Measurements from ENCODE around the gene LYRM2. TPM values are rescaled to one million over a fixed set of nuclear protein-coding genes. Genes with fewer than 3 reads are reported as not detected.
A peak's percentile ranks its signal among the peaks of the same experiment; 100 is the strongest.
"Not testable (repeated sequence)": the region's sequence is repeated elsewhere in the genome, so short reads cannot be mapped to it uniquely, and the experiment has no call there.

Gene LYRM2
- total RNA-seq, 3 donors from 2014 or later: 29.1 to 32.8 (median 29.7) TPM

DNA sequence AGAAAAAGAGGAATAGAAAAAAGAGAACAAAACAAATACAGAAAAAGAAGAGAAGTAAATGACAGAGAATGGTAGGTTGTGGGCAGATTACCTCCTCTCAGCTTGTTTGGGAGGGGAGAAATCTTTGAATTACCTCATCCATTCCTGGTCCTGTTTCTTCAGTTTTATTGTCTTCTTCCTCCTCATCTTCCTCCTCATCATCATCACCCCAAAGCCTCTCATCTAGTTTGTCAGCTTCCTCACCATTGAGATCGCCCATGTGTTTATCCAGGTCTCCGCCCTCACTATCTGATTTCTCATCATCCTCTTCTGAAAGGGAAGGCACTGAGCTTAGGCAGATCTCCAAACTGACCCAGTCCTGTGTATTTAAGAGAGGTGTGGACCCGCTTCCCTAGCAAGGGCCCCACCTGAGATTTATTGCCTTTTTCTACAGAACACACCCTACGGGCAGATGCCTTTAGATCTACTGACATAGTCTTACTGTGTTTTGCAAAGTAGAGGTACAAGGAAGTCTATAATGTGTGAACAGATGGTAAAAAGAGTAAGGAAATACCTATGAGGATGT lies 24.2 kb upstream of the LYRM2 start:
- no peaks in the 10 kb centered on the region for H3K9me3 Mint-ChIP-seq
- no peak for DNase-seq
- H3K4me3 Mint-ChIP-seq: no peak overlapping the region
- no peaks in the 10 kb centered on the region for H3K27me3 Mint-ChIP-seq (ENCODE audit: low read depth)
- H3K36me3 Mint-ChIP-seq (ENCODE audit: insufficient read depth): peaks cover 52% of the 10 kb centered on the region
- no peak for ATAC-seq
- H3K4me1 Mint-ChIP-seq (ENCODE audit: low read depth): no peaks in the 10 kb centered on the region

DNA sequence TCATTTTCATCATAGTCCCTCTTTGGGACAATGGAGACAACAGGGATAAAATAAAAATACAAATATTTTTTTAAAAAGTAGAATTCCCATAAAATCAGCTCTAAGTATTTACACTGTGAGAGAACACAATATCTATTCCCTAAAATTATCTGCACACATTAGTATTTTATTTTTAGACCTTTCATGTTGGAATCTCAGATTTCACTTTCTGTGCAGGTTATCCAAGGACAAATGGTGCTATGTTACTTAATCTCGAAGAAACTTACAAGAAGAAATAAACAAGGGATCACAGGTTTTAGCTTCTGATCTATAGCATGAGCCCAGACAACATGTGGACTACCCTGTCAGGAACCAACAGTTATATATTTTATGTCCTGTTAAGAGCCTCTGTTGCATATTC lies 23.0 kb upstream of the LYRM2 start:
- Mint-ChIP-seq H3K9me3 (no peaks in the 10 kb centered on the region), H3K27me3 (ENCODE audit: low read depth) (no peaks in the 10 kb centered on the region), H3K4me3 (no peak overlapping the region), H3K36me3 (ENCODE audit: insufficient read depth) (peaks cover 54% of the 10 kb centered on the region), H3K4me1 (ENCODE audit: low read depth) (no peaks in the 10 kb centered on the region)
- ATAC-seq (no peak), DNase-seq (no peak)

DNA sequence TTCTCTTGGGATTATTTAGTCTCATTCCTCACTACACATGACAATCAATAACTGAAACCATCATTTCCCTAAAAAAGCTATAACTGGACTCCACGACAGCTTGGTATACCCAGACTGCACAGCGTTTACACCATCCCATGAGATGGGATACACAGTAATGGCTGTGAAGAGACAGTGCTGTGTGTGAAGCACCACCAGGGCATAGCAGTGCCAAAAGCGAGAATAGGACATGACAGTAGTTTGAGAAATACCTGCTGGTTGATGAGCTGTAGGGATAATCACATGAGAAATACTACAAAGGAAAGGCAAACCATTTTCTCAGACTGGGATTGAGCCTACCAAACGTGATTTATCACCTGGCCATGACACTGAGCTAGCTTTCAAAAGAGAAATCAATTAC lies 22.4 kb upstream of the LYRM2 start:
- Mint-ChIP-seq H3K4me3 (no peak overlapping the region), H3K36me3 (ENCODE audit: insufficient read depth) (peaks cover 50% of the 10 kb centered on the region), H3K27me3 (ENCODE audit: low read depth) (no peaks in the 10 kb centered on the region), H3K4me1 (ENCODE audit: low read depth) (no peaks in the 10 kb centered on the region), H3K9me3 (no peaks in the 10 kb centered on the region)
- DNase-seq (no peak), ATAC-seq (no peak)

GRCh38 chr6:89657445-89658158 lies 19.1 kb upstream of the LYRM2 start:
- Mint-ChIP-seq H3K9me3 (no peaks in the 10 kb centered on the region), H3K4me1 (ENCODE audit: low read depth) (no peaks in the 10 kb centered on the region), H3K27me3 (ENCODE audit: low read depth) (no peaks in the 10 kb centered on the region), H3K36me3 (ENCODE audit: insufficient read depth) (peaks cover 43% of the 10 kb centered on the region), H3K4me3 (no peak overlapping the region)
- ATAC-seq (no peak), DNase-seq (no peak)

GRCh38 chr6:89655122-89655521 lies 16.6 kb upstream of the LYRM2 start:
- ATAC-seq: no peak
- DNase-seq: no peak
- no peaks in the 10 kb centered on the region for H3K9me3 Mint-ChIP-seq
- no peak overlapping the region for H3K4me3 Mint-ChIP-seq
- no peaks in the 10 kb centered on the region for H3K4me1 Mint-ChIP-seq (ENCODE audit: low read depth)
- no peaks in the 10 kb centered on the region for H3K27me3 Mint-ChIP-seq (ENCODE audit: low read depth)
- peaks cover 40% of the 10 kb centered on the region for H3K36me3 Mint-ChIP-seq (ENCODE audit: insufficient read depth)

DNA sequence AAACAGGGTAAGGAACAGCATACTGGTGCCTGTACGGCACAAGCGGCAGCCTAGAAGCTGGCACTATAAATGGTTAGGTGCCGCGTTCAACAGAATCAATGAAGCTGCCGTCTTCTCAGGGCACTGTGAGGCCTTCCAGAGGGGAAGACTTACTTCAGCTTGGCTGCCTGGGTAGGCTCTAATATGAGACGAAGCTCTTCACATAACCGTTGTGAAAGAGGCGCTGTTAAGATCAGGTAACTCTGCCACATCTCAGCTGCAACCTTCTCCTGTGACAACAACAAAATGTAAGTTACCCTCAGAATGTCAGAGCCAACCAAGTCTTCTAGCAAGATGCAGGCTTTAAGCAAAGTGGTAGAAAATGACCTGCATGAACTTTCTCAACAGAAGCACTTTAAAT lies 12.0 kb upstream of the LYRM2 start:
- Mint-ChIP-seq H3K4me1 (ENCODE audit: low read depth) (no peaks in the 10 kb centered on the region), H3K9me3 (no peaks in the 10 kb centered on the region), H3K36me3 (ENCODE audit: insufficient read depth) (peaks cover 42% of the 10 kb centered on the region), H3K4me3 (no peak overlapping the region), H3K27me3 (ENCODE audit: low read depth) (no peaks in the 10 kb centered on the region)
- DNase-seq (no peak), ATAC-seq (no peak)

DNA sequence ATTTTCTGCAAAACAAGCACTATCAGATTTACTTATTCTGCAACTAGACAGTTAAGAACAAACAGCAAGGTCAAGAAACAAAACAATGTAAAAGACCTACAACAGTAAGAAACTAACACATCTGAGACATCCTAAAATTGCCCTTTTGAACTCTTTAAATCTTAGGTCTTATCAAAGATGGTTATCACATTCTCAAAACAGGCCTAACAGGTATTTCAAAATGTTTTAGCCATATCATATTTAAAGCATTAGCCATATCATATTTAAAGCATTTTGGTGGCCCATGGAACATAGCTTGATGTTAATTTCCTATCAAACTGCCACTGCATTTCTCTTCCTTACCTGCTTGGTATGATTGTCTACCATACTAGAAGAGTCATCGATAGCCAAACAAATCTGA lies 11.1 kb upstream of the LYRM2 start:
- no peaks in the 10 kb centered on the region for H3K9me3 Mint-ChIP-seq
- peaks cover 44% of the 10 kb centered on the region for H3K36me3 Mint-ChIP-seq (ENCODE audit: insufficient read depth)
- no peak overlapping the region for H3K4me3 Mint-ChIP-seq
- no peak for ATAC-seq
- H3K4me1 Mint-ChIP-seq (ENCODE audit: low read depth): no peaks in the 10 kb centered on the region
- no peaks in the 10 kb centered on the region for H3K27me3 Mint-ChIP-seq (ENCODE audit: low read depth)
- DNase-seq: no peak

DNA sequence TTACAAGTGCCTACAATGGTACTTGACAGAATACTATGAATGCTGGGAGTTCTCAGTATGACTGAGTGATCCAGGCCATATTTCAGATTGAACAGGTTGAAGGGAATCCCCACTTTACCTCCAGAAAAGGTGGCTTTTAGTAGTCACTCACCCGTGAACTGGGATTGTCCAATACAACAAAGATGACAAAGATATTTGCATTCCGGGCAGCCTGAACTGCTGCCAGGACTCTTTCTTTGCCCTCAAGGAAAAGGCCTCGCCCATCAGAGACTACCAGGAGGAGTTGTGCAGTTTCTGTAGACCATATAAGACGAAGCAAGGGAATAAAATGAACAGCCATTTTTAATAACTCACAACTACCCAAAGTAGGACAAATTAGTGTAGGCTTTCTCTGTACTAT lies 6.3 kb upstream of the LYRM2 start:
- Mint-ChIP-seq H3K4me3 (no peak overlapping the region), H3K4me1 (ENCODE audit: low read depth) (no peaks in the 10 kb centered on the region), H3K9me3 (no peaks in the 10 kb centered on the region), H3K27me3 (ENCODE audit: low read depth) (no peaks in the 10 kb centered on the region), H3K36me3 (ENCODE audit: insufficient read depth) (peaks cover 37% of the 10 kb centered on the region)
- ATAC-seq (no peak), DNase-seq (no peak)

GRCh38 chr6:89643406-89643805 lies 4.9 kb upstream of the LYRM2 start:
- H3K36me3 Mint-ChIP-seq (ENCODE audit: insufficient read depth): peaks cover 36% of the 10 kb centered on the region
- H3K4me1 Mint-ChIP-seq (ENCODE audit: low read depth): peaks cover 11% of the 10 kb centered on the region
- no peaks in the 10 kb centered on the region for H3K27me3 Mint-ChIP-seq (ENCODE audit: low read depth)
- H3K4me3 Mint-ChIP-seq: no peak overlapping the region
- ATAC-seq: no peak
- no peaks in the 10 kb centered on the region for H3K9me3 Mint-ChIP-seq
- DNase-seq: no peak

DNA sequence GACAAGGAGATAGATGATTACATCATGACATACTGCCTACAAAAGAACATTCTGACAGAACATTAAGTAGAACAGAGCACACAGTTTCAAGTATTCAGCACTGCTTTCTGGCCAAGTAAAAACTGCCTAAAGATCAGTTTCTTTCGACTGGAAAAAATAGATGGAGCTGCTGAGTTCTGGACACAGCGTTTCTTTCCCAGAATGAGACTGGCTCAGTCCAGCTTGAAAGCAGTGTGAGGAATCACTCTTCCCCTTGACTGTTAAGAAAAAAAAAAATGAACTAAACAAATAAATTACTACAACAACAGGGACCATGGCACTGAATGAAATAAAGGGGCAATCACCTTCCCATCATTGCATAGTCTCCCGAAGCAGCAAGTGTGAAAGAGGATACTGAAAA lies 4.4 kb upstream of the LYRM2 start:
- Mint-ChIP-seq H3K27me3 (ENCODE audit: low read depth) (no peaks in the 10 kb centered on the region), H3K4me1 (ENCODE audit: low read depth) (peaks cover 14% of the 10 kb centered on the region), H3K36me3 (ENCODE audit: insufficient read depth) (peaks cover 37% of the 10 kb centered on the region), H3K4me3 (no peak overlapping the region), H3K9me3 (no peaks in the 10 kb centered on the region)
- DNase-seq (no peak), ATAC-seq (no peak)

- H3K9me3 Mint-ChIP-seq; H3K4me3 Mint-ChIP-seq; ATAC-seq; DNase-seq; H3K27me3 Mint-ChIP-seq (ENCODE audit: low read depth): not testable (repeated sequence)
- Mint-ChIP-seq H3K4me1 (ENCODE audit: low read depth) (peaks cover 19% of the 10 kb centered on the region), H3K36me3 (ENCODE audit: insufficient read depth) (peaks cover 30% of the 10 kb centered on the region)
Observed at GRCh38 chr6:89641581-89641980, 3.0 kb upstream of the LYRM2 start.

GRCh38 chr6:89640804-89641203 lies 2.3 kb upstream of the LYRM2 start:
- no peak for ATAC-seq
- Mint-ChIP-seq H3K4me1 (ENCODE audit: low read depth) (peaks cover 24% of the 10 kb centered on the region), H3K36me3 (ENCODE audit: insufficient read depth) (peaks cover 34% of the 10 kb centered on the region), H3K27me3 (ENCODE audit: low read depth) (no peaks in the 10 kb centered on the region), H3K9me3 (no peaks in the 10 kb centered on the region), H3K4me3 (no peak overlapping the region)
- DNase-seq: no peak

DNA sequence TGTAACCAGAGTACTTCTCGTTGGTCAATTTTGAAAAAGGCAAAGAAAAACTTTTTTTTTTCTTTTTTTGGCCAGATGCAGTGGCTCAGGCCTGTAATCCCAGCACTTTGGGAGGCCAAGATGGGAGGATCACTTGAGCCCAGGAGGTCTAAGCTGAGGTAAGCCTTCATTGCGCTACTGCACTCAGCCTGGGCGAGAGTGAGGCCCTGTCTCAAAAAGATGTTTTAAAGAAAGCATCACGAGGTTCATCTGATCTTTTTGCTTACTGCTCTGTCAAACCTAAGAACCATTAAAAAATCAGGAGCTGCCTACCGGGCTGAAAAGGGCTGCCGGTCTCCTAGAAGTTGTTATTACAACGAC lies 607 bp downstream of the LYRM2 start:
- Mint-ChIP-seq H3K27me3 (ENCODE audit: low read depth) (no peaks in the 10 kb centered on the region), H3K4me3 (peak overlapping the region; percentile 93), H3K4me1 (ENCODE audit: low read depth) (peaks cover 27% of the 10 kb centered on the region), H3K9me3 (no peaks in the 10 kb centered on the region), H3K36me3 (ENCODE audit: insufficient read depth) (peaks cover 32% of the 10 kb centered on the region)
- ATAC-seq: no peak
- no peak for DNase-seq

GRCh38 chr6:89636412-89636811 lies 2.1 kb downstream of the LYRM2 start:
- ATAC-seq, DNase-seq: not testable (repeated sequence)
- H3K4me1 Mint-ChIP-seq (ENCODE audit: low read depth): peaks cover 27% of the 10 kb centered on the region

DNA sequence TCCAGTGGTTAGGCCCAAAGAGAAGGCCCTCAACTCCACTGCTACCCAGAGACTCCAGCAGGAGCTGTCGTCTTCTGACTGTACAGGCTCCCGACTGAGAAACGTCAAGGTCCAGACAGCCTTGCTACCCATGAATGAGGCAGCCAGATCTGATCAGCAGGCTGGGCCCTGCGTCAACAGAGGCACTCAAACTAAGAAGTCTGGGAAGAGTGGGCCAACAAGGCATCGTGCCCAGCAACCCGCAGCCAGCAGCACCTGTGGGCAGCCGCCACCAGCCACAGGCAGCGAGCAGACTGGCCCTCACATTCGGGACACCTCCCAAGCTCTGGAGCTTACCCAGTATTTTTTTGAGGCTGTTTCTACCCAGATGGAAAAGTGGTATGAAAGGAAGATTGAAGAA lies 8.1 kb downstream of the LYRM2 start:
- no peaks in the 10 kb centered on the region for H3K4me1 Mint-ChIP-seq (ENCODE audit: low read depth)
- no peaks in the 10 kb centered on the region for H3K9me3 Mint-ChIP-seq
- DNase-seq (no peak), ATAC-seq (no peak)
- H3K27me3 Mint-ChIP-seq (ENCODE audit: low read depth): no peaks in the 10 kb centered on the region
- no peak overlapping the region for H3K4me3 Mint-ChIP-seq
- H3K36me3 Mint-ChIP-seq (ENCODE audit: insufficient read depth): peaks cover 19% of the 10 kb centered on the region

More at GRCh38 chr6:89636412-89636811, 2.1 kb downstream of the LYRM2 start:
- H3K9me3 Mint-ChIP-seq; H3K4me3 Mint-ChIP-seq; H3K27me3 Mint-ChIP-seq (ENCODE audit: low read depth): not testable (repeated sequence)
- H3K36me3 Mint-ChIP-seq (ENCODE audit: insufficient read depth): peaks cover 32% of the 10 kb centered on the region

Measured in activated T-cell treated with anti-CD3 and anti-CD28 coated beads, Interleukin-2, amount 50 U/mL, for 4 hours (primary cell).